Measurements from ENCODE around the gene IGFBP7. TPM values are rescaled to one million over a fixed set of nuclear protein-coding genes. Genes with fewer than 3 reads are reported as not detected.

The IGFBP7 gene
- total RNA-seq, 2 donors from 2014 or later, result 1.1 TPM; not detected in 1

GRCh38 chr4:57129477-57129876 is 19.3 kb upstream of the IGFBP7 start:
- Mint-ChIP-seq H3K36me3 (ENCODE audit: low read depth) (peaks cover 3% of the 10 kb centered on the region), H3K27ac (no peak overlapping the region), H3K4me3 (no peak overlapping the region), H3K4me1 (peaks cover 16% of the 10 kb centered on the region), H3K27me3 (ENCODE audit: insufficient read depth) (no peaks in the 10 kb centered on the region), H3K9me3 (peaks cover 35% of the 10 kb centered on the region)
- H3K36me3 ChIP-seq (ENCODE audit: control insufficient read depth, insufficient read depth, low read length), result no peaks in the 10 kb centered on the region
- no peaks in the 10 kb centered on the region for H3K4me1 ChIP-seq (ENCODE audit: control insufficient read depth, insufficient read depth, low read length)
- H3K9me3 ChIP-seq (ENCODE audit: control insufficient read depth, low read length), result peaks cover 34% of the 10 kb centered on the region
- DNase-seq, result no peak
- WGBS, 2 experiments (ENCODE audit: insufficient coverage in 1 of 2, insufficient read length in 1 of 2), result 80 to 86% methylated on average over 1 of the region's 1 CpG
- no peak overlapping the region for H3K4me3 ChIP-seq (ENCODE audit: low read length)
- no peak overlapping the region for H3K27ac ChIP-seq (ENCODE audit: low read depth, low read length)
- no peak overlapping the region for H3K9ac ChIP-seq (ENCODE audit: extremely low read depth, low read length, poor library complexity, severe bottlenecking)
- H3K27me3 ChIP-seq (ENCODE audit: control insufficient read depth, insufficient read depth, low read length, poor library complexity, severe bottlenecking), result no peaks in the 10 kb centered on the region
- TF ChIP-seq, protein P1, sequence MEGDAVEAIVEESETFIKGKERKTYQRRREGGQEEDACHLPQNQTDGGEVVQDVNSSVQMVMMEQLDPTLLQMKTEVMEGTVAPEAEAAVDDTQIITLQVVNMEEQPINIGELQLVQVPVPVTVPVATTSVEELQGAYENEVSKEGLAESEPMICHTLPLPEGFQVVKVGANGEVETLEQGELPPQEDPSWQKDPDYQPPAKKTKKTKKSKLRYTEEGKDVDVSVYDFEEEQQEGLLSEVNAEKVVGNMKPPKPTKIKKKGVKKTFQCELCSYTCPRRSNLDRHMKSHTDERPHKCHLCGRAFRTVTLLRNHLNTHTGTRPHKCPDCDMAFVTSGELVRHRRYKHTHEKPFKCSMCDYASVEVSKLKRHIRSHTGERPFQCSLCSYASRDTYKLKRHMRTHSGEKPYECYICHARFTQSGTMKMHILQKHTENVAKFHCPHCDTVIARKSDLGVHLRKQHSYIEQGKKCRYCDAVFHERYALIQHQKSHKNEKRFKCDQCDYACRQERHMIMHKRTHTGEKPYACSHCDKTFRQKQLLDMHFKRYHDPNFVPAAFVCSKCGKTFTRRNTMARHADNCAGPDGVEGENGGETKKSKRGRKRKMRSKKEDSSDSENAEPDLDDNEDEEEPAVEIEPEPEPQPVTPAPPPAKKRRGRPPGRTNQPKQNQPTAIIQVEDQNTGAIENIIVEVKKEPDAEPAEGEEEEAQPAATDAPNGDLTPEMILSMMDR (conservative IDR thresholded peaks at IDR 0.05), result no peak

GRCh38 chr4:57127361-57127760 is 17.2 kb upstream of the IGFBP7 start:
- Mint-ChIP-seq H3K27me3 (ENCODE audit: insufficient read depth) (no peaks in the 10 kb centered on the region), H3K36me3 (ENCODE audit: low read depth) (peaks cover 3% of the 10 kb centered on the region), H3K9me3 (peaks cover 48% of the 10 kb centered on the region), H3K4me1 (peaks cover 10% of the 10 kb centered on the region), H3K4me3 (no peak overlapping the region), H3K27ac (no peak overlapping the region)
- DNase-seq, result no peak
- H3K9me3 ChIP-seq (ENCODE audit: control insufficient read depth, low read length), result peaks cover 47% of the 10 kb centered on the region
- no peaks in the 10 kb centered on the region for H3K36me3 ChIP-seq (ENCODE audit: control insufficient read depth, insufficient read depth, low read length)
- no peak overlapping the region for H3K27ac ChIP-seq (ENCODE audit: low read depth, low read length)
- H3K4me3 ChIP-seq (ENCODE audit: low read length), result no peak overlapping the region
- TF ChIP-seq, protein P1 (conservative IDR thresholded peaks at IDR 0.05), result no peak
- no peaks in the 10 kb centered on the region for H3K4me1 ChIP-seq (ENCODE audit: control insufficient read depth, insufficient read depth, low read length)
- no peaks in the 10 kb centered on the region for H3K27me3 ChIP-seq (ENCODE audit: control insufficient read depth, insufficient read depth, low read length, poor library complexity, severe bottlenecking)
- no peak overlapping the region for H3K9ac ChIP-seq (ENCODE audit: extremely low read depth, low read length, poor library complexity, severe bottlenecking)
- 74 to 100% methylated on average over 1 to 3 of the region's 3 CpGs for WGBS, 2 experiments (ENCODE audit: insufficient coverage in 1 of 2, insufficient read length in 1 of 2)

DNA sequence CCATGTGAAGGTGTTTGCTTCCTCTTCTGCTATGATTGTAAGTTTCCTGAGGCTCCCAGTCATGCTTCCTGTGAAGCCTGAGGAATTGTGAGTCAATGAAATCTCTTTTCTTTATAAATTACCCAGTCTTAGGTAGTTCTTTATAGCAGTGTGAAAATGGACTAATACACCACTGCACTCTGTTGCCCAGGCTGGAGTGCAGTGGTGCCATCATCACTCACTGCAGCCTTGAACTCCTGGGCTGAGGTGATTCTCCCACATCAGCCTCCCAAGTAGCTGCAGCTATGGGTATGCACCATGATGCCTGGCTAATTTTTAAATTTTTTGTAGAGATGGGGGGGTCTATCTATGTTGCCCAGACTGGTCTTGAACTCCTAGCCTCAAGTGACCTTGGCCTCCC is 15.8 kb upstream of the IGFBP7 start:
- Mint-ChIP-seq H3K9me3 (peaks cover 48% of the 10 kb centered on the region), H3K27me3 (ENCODE audit: insufficient read depth) (no peaks in the 10 kb centered on the region), H3K36me3 (ENCODE audit: low read depth) (peaks cover 3% of the 10 kb centered on the region), H3K4me1 (no peaks in the 10 kb centered on the region), H3K4me3 (no peak overlapping the region), H3K27ac (no peak overlapping the region)
- Histone ChIP-seq H3K4me1 (ENCODE audit: control insufficient read depth, insufficient read depth, low read length) (no peaks in the 10 kb centered on the region), H3K36me3 (ENCODE audit: control insufficient read depth, insufficient read depth, low read length) (no peaks in the 10 kb centered on the region), H3K9me3 (ENCODE audit: control insufficient read depth, low read length) (peaks cover 49% of the 10 kb centered on the region), H3K4me3 (ENCODE audit: low read length) (no peak overlapping the region), H3K9ac (ENCODE audit: extremely low read depth, low read length, poor library complexity, severe bottlenecking) (no peak overlapping the region), H3K27me3 (ENCODE audit: control insufficient read depth, insufficient read depth, low read length, poor library complexity, severe bottlenecking) (no peaks in the 10 kb centered on the region), H3K27ac (ENCODE audit: low read depth, low read length) (no peak overlapping the region)
- TF ChIP-seq, protein P1 (conservative IDR thresholded peaks at IDR 0.05), result no peak
- DNase-seq, result no peak
